Muscle of arm (tissue), 12 donors: ENCODE data around the gene ZBTB1. TPM values are rescaled to one million over a fixed set of nuclear protein-coding genes. Genes with fewer than 3 reads are reported as not detected.
A peak's percentile ranks its signal among the peaks of the same experiment; 100 is the strongest.
"Not testable (repeated sequence)": the region's sequence is repeated elsewhere in the genome, so short reads cannot be mapped to it uniquely, and the experiment has no call there.

ENCODE experiments used
- DNase-seq: peaks from one replicate; pipeline ENCODE4 v3.0.0-alpha.2; 2013
- polyA plus RNA-seq, 12 donors: library from polyadenylated mRNA; unstranded; fragments of 120-200 nt; gene quantifications; one replicate each; pipeline ENCODE4 v1.2.1, GENCODE V29; 2013; ENCODE audit not compliant: insufficient read length in 12 of 12

The ZBTB1 gene
- polyA plus RNA-seq, 12 donors, result 23.9 to 61.7 (median 36.9) TPM; not detected in 1

DNA sequence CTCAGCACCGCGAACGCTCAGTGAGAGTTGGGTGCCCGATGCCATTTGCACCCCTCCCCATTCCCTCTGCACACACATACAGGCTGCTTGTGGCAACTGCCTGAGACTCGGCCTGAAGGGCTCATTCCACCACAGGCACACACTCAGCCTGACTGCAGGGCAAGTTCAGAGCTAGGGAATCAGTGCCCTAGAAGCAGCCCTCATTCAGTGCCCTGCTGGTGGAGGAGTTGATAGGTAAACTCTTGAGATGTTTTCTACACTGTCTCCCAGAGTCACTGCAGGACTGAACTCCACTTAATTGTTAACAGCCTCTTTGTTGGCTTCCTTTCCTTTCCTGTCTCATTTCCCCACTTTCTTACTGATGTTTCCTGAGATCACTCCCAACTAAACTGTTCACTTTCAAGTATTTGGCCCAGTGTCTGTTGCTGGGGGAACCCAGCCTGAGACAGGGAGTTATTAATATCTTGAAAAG, 62.1 kb downstream of the ZBTB1 start:
- peak; percentile 61 for DNase-seq

DNA sequence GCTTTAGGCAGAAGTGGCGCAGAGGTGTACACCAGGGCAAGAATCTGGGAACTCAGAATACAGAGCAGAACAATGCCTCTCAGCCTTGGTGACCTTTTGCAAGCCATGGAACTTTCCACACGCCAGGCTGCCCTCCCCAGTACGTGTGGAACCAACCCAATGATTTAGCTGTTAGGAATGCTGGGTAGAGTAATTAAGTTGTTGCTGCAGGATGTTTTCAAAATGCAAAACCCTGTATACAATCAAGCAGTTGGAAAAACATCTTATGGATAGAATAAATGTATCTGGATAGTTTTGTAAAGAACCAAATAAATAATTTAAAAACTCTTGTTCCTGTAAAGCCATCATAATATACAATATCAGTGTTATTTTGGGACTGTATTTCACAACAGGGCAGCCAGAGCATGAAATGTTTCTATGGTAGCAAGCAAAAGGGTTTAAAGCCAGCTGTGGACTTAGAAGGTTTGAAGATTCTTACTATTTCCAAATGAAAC, 64.6 kb downstream of the ZBTB1 start:
- no peak for DNase-seq

DNA sequence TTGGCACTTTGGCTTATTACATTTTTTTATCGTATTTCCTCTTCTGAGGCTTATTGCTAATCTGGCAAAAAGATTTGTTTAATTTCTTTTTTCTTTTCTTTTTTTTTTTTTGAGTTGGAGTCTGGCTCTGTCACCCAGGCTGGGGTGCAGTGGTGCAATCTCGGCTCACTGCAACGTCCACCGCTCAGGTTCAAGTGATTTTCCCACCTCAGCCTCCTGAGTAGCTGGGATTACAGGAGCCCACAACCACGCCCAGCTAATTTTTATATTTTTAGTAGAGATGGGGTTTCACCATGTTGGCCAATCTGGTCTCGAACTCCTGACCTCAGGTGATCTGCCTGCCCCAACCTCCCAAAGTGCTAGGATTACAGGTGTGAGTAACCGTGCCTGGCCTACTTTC, 65.1 kb downstream of the ZBTB1 start:
- DNase-seq, result not testable (repeated sequence)

DNA sequence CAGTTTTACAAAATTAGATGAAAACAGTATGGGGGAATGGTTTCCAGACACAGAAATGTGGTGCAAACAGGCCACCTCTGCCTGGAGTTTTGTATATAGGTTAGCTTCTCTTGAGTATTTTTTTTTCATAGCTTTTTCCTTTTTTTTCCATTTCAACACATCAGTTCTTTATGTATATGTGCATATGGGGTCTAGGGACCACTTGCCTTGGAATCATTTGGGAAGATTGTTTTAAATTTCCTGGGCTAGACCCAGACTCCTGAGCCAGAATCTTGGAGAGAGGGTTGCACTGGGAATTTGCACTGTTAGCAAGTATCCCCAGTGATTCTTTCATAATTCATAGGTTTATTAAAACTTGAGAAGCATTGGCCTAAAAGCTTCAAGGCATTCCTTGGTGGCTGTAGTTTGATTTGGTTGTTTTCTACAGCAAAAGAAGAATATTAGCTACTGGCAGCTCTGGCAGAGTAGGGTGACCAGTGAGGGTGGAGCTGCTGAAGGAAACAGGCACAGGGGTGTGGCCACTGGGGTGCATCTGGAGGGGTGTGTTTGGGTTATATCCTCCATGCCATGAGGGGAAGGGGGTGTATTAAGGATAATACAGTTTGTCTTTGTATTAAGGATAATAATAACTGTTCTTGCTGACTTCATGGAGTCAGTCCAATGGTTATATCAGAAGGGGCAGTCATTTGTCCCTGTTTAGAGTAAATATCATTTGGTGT, 68.0 kb downstream of the ZBTB1 start:
- no peak for DNase-seq

DNA sequence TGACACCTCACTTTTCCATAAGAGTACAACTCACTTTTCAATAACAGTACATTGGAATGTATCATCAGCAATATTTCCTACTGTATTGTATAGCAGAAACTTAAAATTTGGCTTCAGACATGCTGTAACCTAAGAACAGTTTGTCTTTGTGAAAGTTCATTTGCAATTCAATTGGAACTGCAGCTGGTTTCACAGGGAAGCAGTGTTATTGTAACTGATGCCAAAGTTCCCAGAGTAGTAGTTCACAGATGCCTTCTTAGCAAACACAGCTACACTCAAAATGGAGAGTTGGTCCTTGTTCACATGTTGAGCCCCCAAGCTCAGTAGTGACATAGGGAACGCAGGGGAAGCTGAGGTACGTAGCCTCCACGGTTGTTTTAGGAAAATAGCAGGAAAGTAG, 68.5 kb downstream of the ZBTB1 start:
- DNase-seq, result peak; percentile 77

Other genes starting within 250 kb of the ZBTB1 start
- 1 to 10 TPM in 1 of 12 donors, under 1 TPM in 9, not detected in 2; 0.20 to 1.2 (median 0.41) TPM for gene ESR2, start 210.4 kb upstream of the ZBTB1 start, polyA plus RNA-seq
- 10 to 100 TPM in 11 of 12 donors, not detected in 1; 43.3 to 56.6 (median 48.7) TPM for gene MTHFD1, start 116.4 kb upstream of the ZBTB1 start, polyA plus RNA-seq
- 1 to 10 TPM in 2 of 12 donors, under 1 TPM in 9, not detected in 1; 0.29 to 1.5 (median 0.61) TPM for gene AKAP5, start 39.3 kb upstream of the ZBTB1 start, polyA plus RNA-seq
- 10 to 100 TPM in 3 of 12 donors, 1 to 10 TPM in 8, not detected in 1; 5.6 to 16.7 (median 8.6) TPM for gene ZBTB25, start 932 bp upstream of the ZBTB1 start, polyA plus RNA-seq
- gene HSPA2, start 36.0 kb downstream of the ZBTB1 start, polyA plus RNA-seq, result 1 to 10 TPM in 11 of 12 donors, not detected in 1; 3.0 to 8.8 (median 6.0) TPM
- under 1 TPM in 8 of 12 donors, not detected in 4; 0.24 to 0.73 (median 0.39) TPM for gene PPP1R36, start 45.2 kb downstream of the ZBTB1 start, polyA plus RNA-seq
- 10 to 100 TPM in 11 of 12 donors, not detected in 1; 17.7 to 58.0 (median 21.5) TPM for gene PLEKHG3, start 199.7 kb downstream of the ZBTB1 start, polyA plus RNA-seq